Peyer's patch (tissue), 4 donors: ENCODE results near the gene MEG3.

Experiments
- CTCF ChIP-seq, 6 experiments: fragments of 450-650 bp in 4 of 6; fragments of 200-600 bp in 2 of 6; sonication (generic) in 1 of 6; IDR thresholded peaks; one replicate each; pipeline ENCODE4 v1.5.1; 2017 to 2019; ENCODE audit warnings: antibody characterized with exemption in 6 of 6, mild to moderate bottlenecking in 3 of 6, moderate library complexity in 1 of 6
- POLR2A ChIP-seq, 2 donors: fragments of 450-650 bp; IDR thresholded peaks; one replicate each; pipeline ENCODE4 v1.5.1; 2017; ENCODE audit warnings: antibody characterized with exemption in 2 of 2, mild to moderate bottlenecking in 2 of 2, moderate library complexity in 2 of 2

GRCh38 chr14:100898465-100898864 lies 72.5 kb downstream of the MEG3 start:
- TF ChIP-seq CTCF (IDR thresholded peaks at IDR 0.05) (no peak), POLR2A (IDR thresholded peaks at IDR 0.05) (no peak)
